ENCODE data around the gene GPR62.
A peak's percentile ranks its signal among the peaks of the same experiment; 100 is the strongest.

Gene GPR62

GRCh38 chr3:51941798-51942602 lies 13.2 kb upstream of the GPR62 start, which contains the start of the genes PARP3 and RRP9:
TSS of gene PARP3 (plus strand) at chr3:51942363. CDS start at chr3:51943356, 993 bp downstream.
TSS of gene RRP9 (minus strand) at chr3:51941904. CDS start at chr3:51941867, 37 bp downstream.
- DNase-seq: peak; percentile 100
- peak within 1 kb of the TSS; percentile 88 to 97 for H3K27ac ChIP-seq
- H3K27me3 ChIP-seq: no peaks in the 10 kb centered on the region
- peaks cover 10 to 42% (median 12%) of the 10 kb centered on the region in 3 donors for H3K36me3 ChIP-seq
- H3K9me3 ChIP-seq: no peaks in the 10 kb centered on the region
- peaks cover 0 to 33% (median 29%) of the 10 kb centered on the region in 4 donors for H3K4me1 ChIP-seq
- peak; percentile 99 to 100 for TF ChIP-seq CTCF (IDR thresholded peaks at IDR 0.05)
- peak within 1 kb of the TSS; percentile 72 to 78 for H3K4me3 ChIP-seq
- intact Hi-C loops (cut with DNase I; ENCODE audit: low total_unique reads): loop anchor here (5.0 kb wide), 3 partner anchors 40 to 200 kb away; partner anchors contain the start of genes ACY1 and DUSP7

DNA sequence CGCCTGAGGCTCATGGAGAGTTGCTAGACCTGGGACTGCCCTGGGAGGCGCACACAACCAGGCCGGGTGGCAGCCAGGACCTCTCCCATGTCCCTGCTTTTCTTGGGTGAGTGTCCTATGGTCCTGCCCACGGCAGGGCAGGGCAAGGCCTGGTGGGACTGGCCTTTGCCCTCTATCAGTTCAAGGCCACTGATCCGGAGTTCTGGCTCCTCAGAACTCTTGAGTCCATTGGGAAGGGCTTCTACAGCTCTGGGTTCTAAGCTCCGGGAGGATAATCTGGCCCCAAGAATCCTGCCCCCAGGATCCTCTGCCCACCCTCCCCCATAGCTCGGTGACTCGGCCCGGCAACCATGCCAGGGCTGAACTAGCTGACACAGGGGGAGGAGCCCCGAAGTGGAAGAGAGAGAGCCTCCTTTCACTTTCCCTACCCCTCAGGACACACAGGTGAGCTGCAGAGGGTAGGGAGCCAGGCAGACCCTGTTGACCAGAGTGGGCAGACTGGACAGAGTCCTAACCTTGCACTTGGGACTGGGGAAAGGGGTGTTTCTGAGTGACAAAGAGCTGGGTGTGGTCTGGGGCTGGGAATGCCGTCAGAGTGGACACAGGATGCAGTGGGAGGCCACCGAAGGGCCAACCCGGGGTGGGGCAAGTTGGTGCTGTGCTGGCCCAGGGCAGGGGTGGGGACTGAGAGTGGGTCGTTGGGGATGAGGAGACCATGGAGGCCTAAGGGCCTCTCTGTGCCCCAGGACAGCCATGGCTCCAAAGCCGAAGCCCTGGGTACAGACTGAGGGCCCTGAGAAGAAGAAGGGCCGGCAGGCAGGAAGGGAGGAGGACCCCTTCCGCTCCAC lies 12.4 kb upstream of the GPR62 start:
- intact Hi-C loops (cut with DNase I; ENCODE audit: low total_unique reads): loop anchor here (5.0 kb wide), 3 partner anchors 39 to 199 kb away; partner anchors contain the start of genes ACY1 and DUSP7
- TF ChIP-seq CTCF (IDR thresholded peaks at IDR 0.05): no peak
- H3K4me3 ChIP-seq: peak overlapping the region; percentile 72 to 78
- H3K9me3 ChIP-seq: no peaks in the 10 kb centered on the region
- no peaks in the 10 kb centered on the region for H3K27me3 ChIP-seq
- peak; percentile 49 to 78 for DNase-seq
- H3K4me1 ChIP-seq: peaks cover 0 to 33% (median 29%) of the 10 kb centered on the region in 4 donors
- H3K36me3 ChIP-seq: peaks cover 2 to 41% (median 4%) of the 10 kb centered on the region in 3 donors
- H3K27ac ChIP-seq: peak overlapping the region; percentile 88 to 97

GRCh38 chr3:51943451-51944391 lies 11.5 kb upstream of the GPR62 start:
- Histone ChIP-seq H3K27me3 (no peaks in the 10 kb centered on the region), H3K4me3 (peak overlapping the region in 1 of 2 donors; percentile 72), H3K27ac (peak overlapping the region; percentile 88 to 97), H3K4me1 (peaks cover 0 to 33% (median 29%) of the 10 kb centered on the region in 4 donors), H3K9me3 (no peaks in the 10 kb centered on the region), H3K36me3 (peaks cover 0 to 42% (median 0%) of the 10 kb centered on the region in 3 donors)
- intact Hi-C loops (cut with DNase I; ENCODE audit: low total_unique reads): loop anchor here (5.0 kb wide), 3 partner anchors 39 to 199 kb away; partner anchors contain the start of genes ACY1 and DUSP7
- peak in 1 of 2 donors; percentile 69 for DNase-seq
- TF ChIP-seq CTCF (IDR thresholded peaks at IDR 0.05): no peak

GRCh38 chr3:51944451-51945021 lies 10.6 kb upstream of the GPR62 start:
- Histone ChIP-seq H3K4me3 (no peak overlapping the region), H3K9me3 (no peaks in the 10 kb centered on the region), H3K27ac (no peak overlapping the region), H3K4me1 (peaks cover 0 to 33% (median 29%) of the 10 kb centered on the region in 4 donors), H3K27me3 (no peaks in the 10 kb centered on the region), H3K36me3 (peaks cover 0 to 50% (median 0%) of the 10 kb centered on the region in 3 donors)
- intact Hi-C loops (cut with DNase I; ENCODE audit: low total_unique reads): loop anchor here (5.0 kb wide), 3 partner anchors 38 to 198 kb away; partner anchors contain the start of genes ACY1 and DUSP7
- TF ChIP-seq CTCF (IDR thresholded peaks at IDR 0.05): no peak
- peak in 1 of 2 donors; percentile 62 for DNase-seq
